NAMALWA (cell line): ENCODE data around the gene WDR7.

Experiments used
- DNase-seq: peaks from one replicate; pipeline ENCODE4 v3.0.0-alpha.2; 2015; ENCODE audit warnings: low spot score

Gene WDR7

DNA sequence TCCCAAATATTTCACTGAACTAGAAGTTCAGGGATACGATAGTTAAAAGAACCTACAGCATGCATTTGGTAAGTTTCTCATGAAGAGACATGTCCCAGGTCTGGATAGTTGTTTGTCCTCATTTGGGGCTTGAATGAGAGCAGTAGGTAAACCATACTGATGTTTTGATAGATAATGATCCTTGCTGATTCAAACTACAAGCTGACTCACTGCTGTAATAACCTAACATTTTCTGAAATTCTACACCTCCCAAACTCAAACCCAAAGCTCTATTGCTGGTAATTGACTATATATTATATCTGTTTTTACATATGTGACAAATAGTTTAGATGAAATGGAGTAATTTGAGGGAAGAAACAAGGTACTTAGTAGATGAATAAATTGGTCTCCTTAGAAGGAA is 341.6 kb downstream of the WDR7 start:
- DNase-seq = no peak

DNA sequence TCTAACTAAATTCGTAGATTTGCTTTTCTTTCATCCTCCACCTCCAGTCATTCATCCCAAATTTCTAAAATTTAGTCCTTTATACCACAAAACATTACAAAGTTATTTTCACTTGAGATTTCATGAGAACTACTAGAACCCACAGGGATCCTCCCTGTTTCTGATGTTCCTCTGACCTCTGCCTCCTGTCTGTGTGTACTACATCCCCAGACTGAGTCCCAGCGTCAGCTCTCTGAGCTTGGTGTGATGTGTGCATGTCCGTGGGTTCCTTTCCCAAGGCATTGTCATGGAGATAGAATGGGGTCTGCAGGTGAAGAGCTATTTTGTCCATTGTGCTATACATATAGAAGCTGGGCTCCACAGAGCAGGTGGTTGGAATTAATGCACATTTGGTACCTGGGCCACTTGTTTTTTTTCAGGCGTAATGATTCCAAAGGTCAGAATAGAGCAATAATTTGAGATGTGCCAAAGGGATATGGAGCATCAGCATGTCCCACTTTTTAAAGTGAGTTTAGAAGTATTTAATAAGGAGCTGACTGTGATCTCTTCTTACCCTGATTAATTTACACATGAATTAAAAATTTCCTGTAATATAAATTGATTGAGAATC is 344.5 kb downstream of the WDR7 start:
- no peak for DNase-seq

DNA sequence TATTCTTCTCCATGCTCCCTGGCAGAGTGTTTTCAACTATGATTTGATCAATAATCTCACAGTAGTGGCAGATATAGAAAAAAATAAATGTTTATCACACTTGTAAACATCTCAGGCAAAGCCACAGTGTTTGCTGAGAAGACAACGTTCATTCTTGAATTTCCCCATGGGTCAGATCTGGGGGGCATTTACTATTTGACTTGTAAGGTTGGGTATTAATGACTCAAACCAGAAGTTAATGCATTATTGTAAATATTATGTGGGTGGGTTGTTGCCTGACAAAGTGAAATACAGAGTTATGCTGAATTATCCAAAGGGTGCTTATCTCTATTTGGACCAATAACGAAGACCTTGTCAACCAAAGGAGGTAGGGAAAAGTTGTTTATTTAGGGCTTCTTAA is 346.0 kb downstream of the WDR7 start:
- no peak for DNase-seq

DNA sequence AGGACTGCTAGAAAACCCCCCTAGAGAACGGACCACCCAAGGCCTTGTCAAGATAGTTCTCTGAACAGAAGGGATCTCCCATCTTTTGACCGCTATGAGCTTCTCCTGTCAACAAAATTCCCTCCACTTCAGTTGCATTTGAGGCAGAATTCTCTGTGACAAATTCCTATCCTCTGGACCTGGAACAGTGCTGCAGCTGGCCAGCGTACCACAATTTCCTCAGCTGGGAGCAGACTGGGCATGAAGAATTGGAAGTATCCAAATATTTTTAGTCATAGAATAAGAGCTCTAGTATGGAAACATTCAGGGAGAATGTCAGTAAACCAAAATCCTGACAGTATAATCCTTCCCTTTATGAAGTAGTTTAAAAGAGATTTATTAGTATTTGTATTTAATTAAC is 348.7 kb downstream of the WDR7 start:
- no peak for DNase-seq

DNA sequence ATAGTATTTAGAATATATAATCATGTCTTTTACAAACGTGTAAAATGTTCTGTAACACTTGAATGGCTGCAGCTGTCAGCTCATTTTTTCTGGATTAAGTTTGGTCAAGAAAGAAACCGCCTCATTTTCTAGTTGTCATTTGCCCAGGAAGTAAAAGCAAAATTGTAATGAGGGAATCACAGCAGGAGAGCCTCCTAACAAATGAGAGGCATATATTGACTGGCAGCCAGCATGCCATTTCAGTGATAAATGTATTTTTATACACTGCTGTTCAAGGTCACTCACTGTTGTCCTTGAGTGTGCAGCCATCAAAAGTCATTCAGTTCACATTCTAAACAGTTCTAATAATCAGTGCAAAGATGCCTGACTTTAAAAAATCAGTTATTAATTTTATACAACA is 351.5 kb downstream of the WDR7 start:
- no peak for DNase-seq

DNA sequence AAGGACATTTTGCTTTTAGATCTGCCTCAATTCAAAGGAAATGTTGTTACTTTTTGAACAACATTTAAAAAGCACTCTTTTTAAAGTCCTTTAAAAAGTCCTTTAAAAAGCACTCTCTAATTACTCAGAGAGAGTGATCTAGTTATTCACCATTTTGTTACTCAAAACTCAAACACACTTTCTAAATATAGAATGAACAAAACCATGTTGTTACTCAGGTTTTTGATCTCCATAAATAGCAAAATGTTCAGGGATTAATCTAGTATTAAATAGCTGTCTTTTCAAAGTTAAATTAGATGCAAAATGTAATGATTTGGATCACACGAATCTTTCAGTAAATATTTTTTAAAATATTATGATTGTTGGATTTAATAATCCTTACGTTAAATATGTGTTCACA is 352.2 kb downstream of the WDR7 start:
- no peak for DNase-seq

DNA sequence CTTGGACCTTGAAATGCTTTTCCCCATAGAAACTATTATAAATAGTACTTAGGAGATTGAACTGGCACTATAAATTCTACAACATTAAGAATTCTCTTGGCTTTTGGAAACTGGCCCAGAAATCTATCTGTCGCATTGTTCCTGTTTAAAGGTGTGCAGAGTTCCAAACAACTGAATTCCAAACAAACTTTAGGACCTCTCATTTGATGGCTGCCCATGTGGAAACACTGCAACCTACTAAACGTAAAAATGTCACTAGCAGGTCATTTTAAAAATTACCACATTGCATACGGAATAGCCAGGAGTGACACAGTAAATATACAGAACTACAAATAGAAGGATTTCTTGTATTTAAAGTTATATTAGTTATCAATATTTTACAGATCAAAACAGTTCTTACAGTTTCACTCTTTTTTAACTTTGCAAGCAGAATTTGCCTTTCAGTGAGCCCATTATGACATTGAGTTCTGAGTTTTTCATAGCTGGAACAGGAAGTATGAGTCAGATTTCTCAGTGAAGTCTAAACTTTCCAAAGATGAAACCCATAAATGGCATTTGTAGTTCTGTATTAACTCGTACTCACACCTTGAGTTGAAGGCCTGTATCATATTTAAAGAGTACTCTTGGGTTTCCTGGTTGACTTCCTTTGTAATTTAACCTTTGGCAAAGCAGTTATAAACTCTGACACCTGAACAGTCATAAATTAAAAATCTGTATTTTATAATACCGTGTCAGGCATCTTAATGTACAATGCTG is 353.4 kb downstream of the WDR7 start:
- no peak for DNase-seq

DNA sequence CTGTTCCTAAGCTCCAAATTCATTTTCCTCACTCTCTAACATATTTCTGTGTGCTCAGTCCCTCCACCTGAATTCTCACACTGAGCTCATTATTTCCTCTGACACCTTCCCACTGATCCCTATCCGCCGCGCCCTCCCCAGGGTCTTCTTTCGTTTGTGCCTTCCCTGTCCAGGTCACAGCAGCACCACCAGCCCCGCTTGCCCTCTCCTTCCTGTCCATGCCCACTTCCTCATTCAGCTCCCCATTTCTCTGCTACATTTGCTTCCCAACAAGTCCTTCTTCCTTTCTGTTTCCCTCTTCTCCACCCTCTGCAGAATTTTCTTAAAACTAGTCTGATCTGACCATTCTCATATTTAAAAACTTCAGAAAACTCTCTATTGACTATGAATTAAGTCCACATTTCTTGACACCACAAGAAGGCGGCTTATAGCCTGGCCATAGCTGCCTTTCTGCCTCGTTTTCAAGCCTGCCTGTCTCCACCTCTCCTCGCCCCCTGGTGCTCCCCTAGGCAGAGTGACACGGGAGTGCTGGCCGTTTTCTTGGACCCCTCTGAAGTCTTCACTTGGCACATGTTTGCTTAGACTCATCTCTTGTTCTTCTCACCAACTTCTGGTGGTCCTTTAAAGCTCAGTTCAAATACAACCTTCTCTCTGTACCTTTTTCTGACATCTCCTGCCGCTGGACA is 357.0 kb downstream of the WDR7 start:
- DNase-seq = no peak

DNA sequence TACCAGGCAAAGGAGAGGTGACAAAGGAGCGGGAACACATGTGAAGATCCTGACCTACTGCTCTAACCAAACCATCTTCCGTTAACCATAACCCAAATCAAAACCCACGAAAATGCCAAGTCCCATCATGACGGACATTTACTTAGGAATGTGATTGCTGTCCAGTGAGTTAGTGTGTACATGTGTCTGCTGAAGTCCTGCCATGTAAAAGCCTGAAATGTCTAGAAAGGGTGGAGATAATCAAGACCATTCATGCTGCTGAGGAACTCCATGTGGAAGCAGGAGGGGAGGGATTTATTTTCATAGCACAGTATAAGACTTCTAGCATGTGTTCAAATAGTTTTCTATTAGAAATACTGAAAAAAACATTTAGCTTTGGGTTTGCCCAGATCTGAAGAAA is 358.7 kb downstream of the WDR7 start:
- DNase-seq = no peak

DNA sequence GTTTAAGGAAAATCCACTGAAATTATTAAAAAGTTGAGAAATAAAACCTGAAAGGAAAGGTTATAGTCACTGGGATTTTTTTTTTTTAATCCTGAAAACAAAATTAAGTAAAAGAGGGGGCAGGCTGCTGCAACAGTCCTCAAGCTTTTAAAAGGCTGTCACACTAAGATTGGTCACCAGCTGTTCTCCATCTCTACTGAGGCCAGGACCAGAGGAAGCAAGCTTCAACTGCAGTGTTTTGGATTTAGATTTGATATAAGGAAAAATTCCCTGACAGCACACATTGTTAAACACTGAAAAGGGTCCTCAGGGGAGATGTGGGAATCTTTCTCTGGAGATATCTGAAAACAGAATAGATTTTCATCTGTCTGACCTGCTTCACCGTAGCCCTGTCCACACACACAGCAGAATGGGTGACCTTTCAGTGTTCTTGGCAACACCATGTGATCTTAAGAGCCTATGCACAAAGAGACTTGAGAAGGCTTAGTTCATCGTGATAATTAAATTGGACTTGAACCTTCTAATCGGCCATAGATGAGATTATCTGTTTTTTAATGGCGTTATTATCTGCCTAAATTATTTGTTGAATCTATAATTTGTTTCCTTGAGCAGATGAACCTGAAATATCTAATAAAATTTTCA is 363.7 kb downstream of the WDR7 start:
- no peak for DNase-seq

DNA sequence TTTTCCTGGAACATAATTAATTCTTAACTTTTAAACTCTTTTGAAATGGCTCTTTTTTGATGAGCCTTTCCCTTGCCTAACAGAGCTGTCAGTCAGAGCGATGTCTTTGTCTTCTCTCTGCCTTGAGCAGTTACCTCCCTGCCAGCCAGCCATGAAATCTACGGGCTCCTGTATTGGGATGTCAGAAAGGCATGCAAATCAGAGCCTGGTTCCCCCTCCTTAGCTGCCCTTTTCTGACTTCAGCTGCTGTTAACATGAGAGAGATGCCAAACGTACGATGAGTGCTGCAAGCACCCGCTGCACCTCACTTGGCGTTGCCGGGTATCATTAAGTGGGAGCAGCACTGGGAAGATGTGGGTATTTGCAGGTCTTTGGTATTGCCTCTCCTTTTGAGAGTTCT is 364.3 kb downstream of the WDR7 start:
- DNase-seq = no peak

DNA sequence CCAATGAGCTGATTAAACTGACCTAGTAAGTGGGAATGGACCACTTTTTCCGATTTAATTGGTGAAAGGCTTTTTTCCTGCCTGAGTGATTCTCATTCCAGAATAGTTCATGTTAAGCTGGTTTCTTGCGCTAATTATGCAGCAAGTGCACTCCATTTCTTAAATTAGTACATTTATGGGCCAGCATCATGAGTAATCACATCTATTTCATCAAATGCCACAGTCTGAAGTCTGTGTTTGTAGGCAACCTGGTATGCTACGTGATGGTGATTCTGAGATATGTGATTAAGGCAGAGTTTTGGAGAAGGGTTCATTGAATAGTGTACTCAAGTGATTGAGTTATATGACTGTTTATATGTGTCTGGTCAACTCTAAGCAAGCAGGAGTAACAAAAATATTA is 367.7 kb downstream of the WDR7 start:
- DNase-seq = no peak

DNA sequence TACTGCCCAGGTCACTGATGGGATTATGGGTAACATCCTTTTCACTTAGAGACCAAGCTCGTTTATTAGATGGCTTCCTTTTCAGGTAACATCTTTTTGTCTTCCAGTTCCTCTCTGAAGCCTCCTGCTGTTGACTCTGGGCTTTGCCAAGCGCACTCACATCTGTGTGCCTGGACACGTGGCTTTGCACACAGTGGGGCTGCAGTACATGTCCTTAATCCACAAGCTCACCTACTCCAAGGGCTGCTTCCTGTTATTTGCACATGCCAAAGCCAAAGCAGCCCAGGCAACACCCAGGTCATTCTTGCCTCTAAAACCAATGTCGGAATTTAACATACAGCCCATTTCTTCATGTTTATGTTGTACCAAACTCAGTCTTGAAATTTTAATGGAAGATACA is 371.6 kb downstream of the WDR7 start:
- no peak for DNase-seq

DNA sequence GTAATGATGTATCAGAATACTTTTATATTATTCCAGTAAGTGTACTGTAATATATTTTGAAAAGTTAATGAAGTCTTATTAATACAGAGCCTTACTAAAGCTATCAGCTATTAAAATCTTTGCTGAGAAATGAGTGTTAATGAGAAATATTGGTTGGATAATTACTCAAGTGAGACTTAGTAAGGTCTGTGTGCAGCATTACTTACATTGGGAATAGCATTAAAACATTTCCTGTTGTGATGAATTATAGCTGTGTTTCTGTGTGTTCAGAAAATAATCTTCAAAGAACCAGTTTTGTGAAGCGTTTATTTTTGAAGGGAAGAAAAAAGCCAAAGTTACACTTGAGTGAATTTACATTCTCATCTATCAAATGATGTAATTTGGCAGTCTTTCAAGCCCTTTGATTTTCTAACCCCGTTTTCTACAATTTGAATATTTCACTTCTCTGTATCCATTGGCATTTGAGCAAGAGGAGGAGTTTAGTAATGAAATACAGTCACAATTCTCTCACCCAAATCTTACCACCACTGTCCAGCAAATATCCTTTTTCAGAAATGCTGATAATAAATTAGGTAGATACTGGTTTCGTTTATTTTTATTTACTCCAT is 372.2 kb downstream of the WDR7 start:
- DNase-seq = peak; percentile 42

DNA sequence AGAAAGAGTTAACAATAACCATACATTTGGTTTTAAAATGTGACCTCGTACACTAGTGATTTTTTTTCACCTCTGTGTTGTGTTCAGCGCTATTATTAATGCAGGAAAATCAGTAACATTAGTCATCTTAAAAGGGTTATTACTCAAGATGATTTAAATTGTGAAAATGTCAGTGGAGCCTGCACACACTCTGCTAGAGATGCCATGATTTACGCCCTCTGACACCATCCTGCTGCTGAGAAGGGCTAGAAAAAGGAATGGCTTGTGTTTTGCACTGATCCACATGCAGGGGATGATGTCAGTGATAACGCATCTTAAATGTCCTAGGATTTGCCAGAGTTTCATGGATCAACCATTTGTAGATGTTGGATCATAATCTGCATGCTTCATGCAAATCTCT is 374.4 kb downstream of the WDR7 start:
- no peak for DNase-seq

DNA sequence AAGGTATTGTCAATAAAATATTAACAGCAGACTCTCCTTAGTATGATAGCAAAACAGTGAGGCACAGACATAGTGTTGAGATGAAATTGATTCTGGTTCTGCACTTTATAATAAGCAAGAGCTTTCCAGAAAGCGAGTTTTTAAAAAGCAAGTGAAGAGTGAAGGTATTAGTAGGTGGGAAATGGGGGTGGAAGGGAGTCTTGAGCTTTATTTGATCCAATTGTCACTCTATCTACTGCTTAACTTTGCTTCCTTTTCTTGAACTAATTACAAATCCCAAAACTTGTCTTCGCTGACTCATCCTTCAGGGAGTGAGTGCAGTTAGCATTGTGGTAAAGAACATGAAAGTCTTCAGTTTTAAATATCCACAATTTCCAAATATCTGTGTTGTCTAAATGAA is 375.2 kb downstream of the WDR7 start:
- no peak for DNase-seq

DNA sequence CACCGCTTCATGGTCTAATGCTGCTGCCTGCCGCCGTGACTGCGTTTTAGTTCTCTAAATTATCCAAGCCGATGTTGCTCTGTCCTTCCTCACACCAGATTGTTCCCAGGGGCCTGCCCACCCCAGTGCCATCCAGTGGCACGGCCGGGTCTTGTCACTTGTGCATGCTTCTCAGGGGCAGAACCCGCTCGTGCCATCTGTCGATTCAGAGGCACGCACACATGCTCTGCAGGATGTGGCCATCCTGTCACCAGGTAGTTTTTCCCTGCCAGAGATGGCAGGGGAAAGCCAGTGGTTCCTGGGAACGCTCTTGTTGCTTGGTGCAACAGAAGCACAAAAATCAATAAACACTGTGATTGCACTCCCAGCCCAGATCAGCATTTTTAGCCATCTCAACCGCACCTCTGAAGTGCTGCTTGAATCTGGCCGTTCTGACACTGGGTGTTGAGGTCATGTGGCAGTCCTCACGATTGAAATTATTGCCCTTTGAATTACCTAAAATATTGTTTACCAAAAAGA is 376.1 kb downstream of the WDR7 start:
- no peak for DNase-seq

DNA sequence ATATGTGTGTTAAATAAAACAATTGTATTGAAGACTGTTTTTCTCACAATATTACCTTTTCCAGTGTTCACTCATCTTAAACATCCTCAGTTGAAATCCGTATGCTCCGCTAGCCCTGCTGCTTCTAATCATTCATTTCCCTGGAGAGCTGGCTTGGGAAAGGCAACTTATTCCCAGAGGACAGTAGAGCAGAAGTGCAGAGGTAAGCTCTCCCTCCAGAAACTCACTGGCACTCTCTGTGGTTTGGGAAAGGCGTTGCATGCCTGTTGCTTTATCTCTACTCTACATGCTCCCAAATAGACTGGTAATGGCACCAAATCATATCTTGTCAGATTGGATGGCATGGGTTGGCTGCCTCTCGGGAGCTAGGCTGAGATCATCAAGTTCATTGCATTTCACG is 378.6 kb downstream of the WDR7 start:
- DNase-seq = no peak

DNA sequence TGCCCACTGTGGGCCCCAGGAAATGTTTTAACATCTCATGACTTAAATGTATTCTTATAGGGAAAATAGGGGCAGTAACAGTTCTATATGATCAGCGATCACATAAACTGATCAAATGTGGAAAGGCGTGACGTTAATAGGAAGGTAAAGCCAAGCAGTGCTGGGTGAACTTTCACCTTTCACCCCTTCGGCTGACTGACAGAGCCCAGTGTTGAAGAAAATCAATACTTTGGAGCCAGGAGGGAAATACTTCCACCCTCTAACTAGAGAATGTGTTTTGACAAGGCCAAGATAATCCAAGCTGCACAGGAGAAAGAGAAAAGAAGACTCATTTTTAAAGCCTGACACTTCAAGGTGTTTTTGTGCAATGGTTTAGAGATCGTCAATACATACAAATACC is 379.3 kb downstream of the WDR7 start:
- no peak for DNase-seq

DNA sequence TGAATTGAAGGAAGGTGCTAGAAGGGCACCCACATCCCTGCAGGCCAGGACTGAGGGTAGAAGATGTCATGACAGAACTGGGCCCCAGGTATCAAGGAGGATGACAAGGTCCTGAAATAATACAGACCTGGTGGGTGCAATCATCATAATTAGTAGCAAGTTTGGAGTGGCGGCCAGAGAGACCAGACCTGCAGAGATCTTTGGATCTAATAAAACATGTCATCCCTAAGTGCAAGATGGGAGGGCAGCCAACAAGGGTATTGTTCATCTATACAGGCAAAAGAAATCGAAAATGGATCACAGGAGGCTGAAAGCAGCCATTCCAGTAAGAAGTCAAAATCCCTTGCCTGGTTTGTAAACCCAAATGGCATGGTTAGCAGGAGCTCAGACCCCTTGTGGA is 384.4 kb downstream of the WDR7 start:
- DNase-seq = no peak

DNA sequence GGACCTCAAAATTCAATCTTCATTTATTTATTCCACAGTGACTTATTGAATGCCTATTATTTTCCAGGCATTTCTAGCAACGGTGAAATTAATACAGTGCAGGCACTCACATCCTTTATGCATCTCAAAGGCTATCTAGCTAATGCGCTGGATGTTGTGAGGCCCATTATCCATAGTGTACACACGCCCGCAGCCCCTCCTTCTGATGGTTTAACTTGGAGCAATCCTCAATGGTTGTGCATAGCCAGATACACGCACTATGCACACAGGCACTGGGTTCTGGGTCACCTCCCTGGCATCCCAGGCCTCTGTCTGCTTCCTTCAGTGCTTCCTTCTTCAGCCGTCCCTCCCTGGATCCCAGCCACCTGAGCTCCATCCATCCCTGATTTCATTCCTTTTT is 387.2 kb downstream of the WDR7 start:
- no peak for DNase-seq

DNA sequence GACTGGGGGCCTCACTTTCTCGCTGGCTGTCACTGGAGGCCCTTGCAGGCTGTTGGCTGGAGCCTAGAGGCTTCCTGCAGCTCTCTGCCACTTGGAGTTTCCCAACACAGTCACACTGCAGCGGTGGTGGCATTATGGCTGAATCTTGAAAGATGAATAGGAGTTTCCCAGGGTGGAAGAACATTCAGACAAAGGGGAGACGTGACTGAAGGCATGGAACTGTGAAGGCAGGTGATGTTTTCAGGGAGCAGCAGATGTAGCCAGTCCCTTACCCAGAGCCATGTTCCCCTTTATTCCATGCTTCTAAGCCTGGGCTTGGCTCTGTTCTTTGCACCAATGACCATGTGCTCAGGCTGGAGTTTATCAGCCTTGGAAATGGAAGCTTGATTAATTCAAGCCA is 389.0 kb downstream of the WDR7 start:
- no peak for DNase-seq
